HCT116 (cell line): ENCODE results near the gene RAB25. TPM values are rescaled to one million over a fixed set of nuclear protein-coding genes. Genes with fewer than 3 reads are reported as not detected.

ENCODE experiments used
- ATAC-seq: fragments of 200-7000 bp; cut with Tn5 transposase; 2 replicates; pipeline ENCODE4 v1.9.1; 2020; ENCODE audit warnings: mild to moderate bottlenecking, moderate library complexity
- BruUV-seq: library from RNA; stranded (reverse); fragments of 400-500 nt; replicated peaks from 2 replicates; lab custom pipeline; 2021; lab: Mats Ljungman, UMichigan
- CTCF ChIA-PET: fragments of 300-600 bp; sonication (Branson Sonifier 250); formaldehyde crosslinking; loops from one replicate; lab custom pipeline; 2021; ENCODE audit warnings: antibody characterized with exemption; lab: Charles Lee
- POLR2A ChIA-PET: fragments of 300-600, 350-600 bp; sonication (Branson Sonifier 250); formaldehyde crosslinking; loops from one replicate; lab custom pipeline; 2021; ENCODE audit warnings: antibody characterized with exemption; lab: Charles Lee
- RAD21 ChIA-PET, 2 experiments: fragments of 300-600 bp; sonication (Branson Sonifier 250); formaldehyde crosslinking; loops; one replicate each; lab custom pipeline; 2023; ENCODE audit warnings: low total read pairs in 2 of 2; ENCODE audit not compliant: uncharacterized antibody in 2 of 2, unreplicated experiment in 2 of 2, low non-redundant PET in 1 of 2; lab: Charles Lee
- DNase-seq: peaks from one replicate; pipeline ENCODE4 v3.0.0-alpha.2; 2010; ENCODE audit warnings: low read depth, low spot score
- H2AFZ ChIP-seq: fragments of 200-600 bp; shearing (Covaris generic), sonication (generic); 2 replicates; pipeline ENCODE4 v1.6.1; 2017; ENCODE audit warnings: low read depth, mixed run types, mixed read lengths, antibody characterized with exemption, low read length; ENCODE audit not compliant: poor library complexity, severe bottlenecking
- H3K27ac ChIP-seq: 2 replicates; pipeline ENCODE4 v1.5.1; 2012; ENCODE audit warnings: low read depth, low read length
- H3K27me3 ChIP-seq: fragments of 200-600 bp; sonication (generic); 2 replicates; pipeline ENCODE4 v1.6.1; 2016; ENCODE audit warnings: mixed run types, low read length, mixed read lengths; ENCODE audit not compliant: insufficient read depth
- H3K36me3 ChIP-seq, 2 experiments: fragments of 200-500 bp in 1 of 2; fragments of 200-600 bp in 1 of 2; sonication (Bioruptor generic) in 1 of 2; sonication (generic) in 1 of 2; 2 replicates each; pipeline versions ENCODE4 v1.5.1 to v1.6.1; 2014 to 2016; ENCODE audit warnings: low read length in 2 of 2, inconsistent platforms in 1 of 2, mixed read lengths in 1 of 2, mixed run types in 1 of 2; ENCODE audit not compliant: insufficient read depth in 2 of 2, control insufficient read depth in 1 of 2
- H3K4me1 ChIP-seq, 2 experiments: fragments of 200-600 bp in 1 of 2; sonication (generic) in 1 of 2; 2 replicates each; pipeline versions ENCODE4 v1.5.1 to v1.6.1; 2012 to 2017; ENCODE audit warnings: low read length in 2 of 2, inconsistent platforms in 1 of 2, mild to moderate bottlenecking in 1 of 2, mixed read lengths in 1 of 2, mixed run types in 1 of 2, moderate library complexity in 1 of 2; ENCODE audit not compliant: insufficient read depth in 2 of 2, control insufficient read depth in 1 of 2
- H3K4me2 ChIP-seq: fragments of 200-600 bp; sonication (generic); 2 replicates; pipeline ENCODE4 v1.6.1; 2017; ENCODE audit warnings: mixed run types, low read length, mixed read lengths
- H3K4me3 ChIP-seq, 2 experiments: fragments of 200-600 bp in 1 of 2; sonication (generic) in 1 of 2; replicated peaks in 1 of 2; 2 replicates each; pipeline ENCODE4 v1.5.1; 2011 to 2016; ENCODE audit warnings: low read length in 2 of 2, control low read depth in 1 of 2, low read depth in 1 of 2, mild to moderate bottlenecking in 1 of 2, mixed read lengths in 1 of 2, mixed run types in 1 of 2
- H3K79me2 ChIP-seq: fragments of 200-600 bp; sonication (generic); 2 replicates; pipeline ENCODE4 v1.6.1; 2017; ENCODE audit warnings: mild to moderate bottlenecking, mixed run types, low read length, moderate library complexity, mixed read lengths; ENCODE audit not compliant: insufficient read depth
- H3K9ac ChIP-seq: fragments of 200-600 bp; sonication (generic); 2 replicates; pipeline ENCODE4 v1.6.1; 2016; ENCODE audit warnings: low read length, mixed read lengths
- H3K9me2 ChIP-seq: fragments of 200-600 bp; sonication (generic), shearing (Covaris generic); 2 replicates; pipeline ENCODE4 v1.6.1; 2017; ENCODE audit warnings: mixed run types, mild to moderate bottlenecking, moderate library complexity; ENCODE audit not compliant: insufficient read depth
- H3K9me3 ChIP-seq, 2 experiments: fragments of 200-500 bp in 1 of 2; fragments of 200-600 bp in 1 of 2; sonication (Bioruptor generic) in 1 of 2; sonication (generic) in 1 of 2; 2 replicates each; pipeline ENCODE4 v1.6.1; 2014 to 2017; ENCODE audit warnings: low read length in 2 of 2, mixed read lengths in 2 of 2, inconsistent platforms in 1 of 2, low read depth in 1 of 2, mild to moderate bottlenecking in 1 of 2, mixed run types in 1 of 2, moderate library complexity in 1 of 2; ENCODE audit not compliant: control insufficient read depth in 1 of 2, insufficient read depth in 1 of 2
- H4K20me1 ChIP-seq: fragments of 200-600 bp; sonication (generic), shearing (Covaris generic); 2 replicates; pipeline ENCODE4 v1.6.1; 2017; ENCODE audit warnings: mixed run types, mild to moderate bottlenecking, moderate library complexity; ENCODE audit not compliant: insufficient read depth
- FOSL1 ChIP-seq: IDR thresholded peaks from 2 replicates; pipeline ENCODE4 v1.6.1; 2012; ENCODE audit warnings: low read depth
- JUND ChIP-seq: IDR thresholded peaks from 2 replicates; pipeline ENCODE4 v1.6.1; 2012
- POLR2AphosphoS5 ChIP-seq: IDR thresholded peaks from 2 replicates; pipeline ENCODE4 v1.6.1; 2011; ENCODE audit warnings: mild to moderate bottlenecking, low read depth, low read length, moderate library complexity
- SP1 ChIP-seq: IDR thresholded peaks from 2 replicates; pipeline ENCODE4 v1.6.1; 2012; ENCODE audit warnings: low read depth
- intact Hi-C: fragments of 100-400 bp; cut with micrococcal nuclease; formaldehyde crosslinking; loops from 2 replicates; pipeline ENCODE4 v1.10.0; 2022
- total RNA-seq: library from RNA; stranded (reverse); gene quantifications from one replicate; pipeline ENCODE4 v1.2.1, GENCODE V29; 2021; ENCODE audit not compliant: unreplicated experiment
- TF ChIP-seq, protein P1 (sequence below), 3 experiments: fragments of 200-600 bp in 1 of 3; sonication (generic) in 1 of 3; IDR thresholded peaks in 2 of 3; conservative IDR thresholded peaks in 1 of 3; 2 replicates each; pipeline ENCODE4 v1.5.1; 2012 to 2017; ENCODE audit warnings: low read depth in 2 of 3, low read length in 2 of 3, antibody characterized with exemption in 1 of 3, borderline replicate concordance in 1 of 3, control low read depth in 1 of 3, mild to moderate bottlenecking in 1 of 3, mixed read lengths in 1 of 3, mixed run types in 1 of 3, moderate library complexity in 1 of 3; ENCODE audit not compliant: insufficient read depth in 1 of 3

Gene RAB25
- total RNA-seq, 1 experiment from 2014 or later, result 142 TPM

DNA sequence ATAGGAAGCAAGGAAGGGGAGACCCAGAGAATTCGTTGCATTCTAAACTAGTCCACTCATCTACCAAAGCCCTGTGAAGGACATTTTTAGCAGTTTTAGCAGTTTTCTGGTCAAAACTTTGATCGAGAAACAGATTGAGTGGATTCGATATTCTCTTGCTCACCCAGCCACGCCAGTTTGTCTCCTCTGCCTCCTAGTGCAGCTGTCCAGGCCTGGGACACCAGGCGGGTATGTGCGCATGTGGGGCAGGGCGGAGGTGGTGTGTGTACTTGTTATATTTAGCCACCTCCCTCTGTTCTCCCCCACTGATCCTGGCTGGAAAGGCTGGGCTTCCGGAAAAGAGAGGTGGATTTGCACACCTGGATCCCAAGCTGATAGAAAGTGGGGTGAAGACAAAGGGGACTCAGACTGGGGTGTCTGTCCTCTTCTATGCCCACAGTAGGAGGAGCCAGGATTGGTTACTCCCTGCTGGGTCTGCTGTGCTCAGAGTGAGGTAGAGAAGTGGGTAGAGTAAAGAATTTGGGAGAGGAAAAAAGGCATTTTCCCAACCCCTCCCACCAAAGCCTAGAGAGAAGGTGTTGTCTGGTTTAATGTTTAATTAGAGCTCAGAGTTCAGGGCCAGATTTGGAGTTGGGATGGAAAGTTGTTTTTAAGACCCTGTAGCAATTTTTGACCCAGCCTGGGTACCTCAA, 57.4 kb downstream of the RAB25 start (continued):
- TF ChIP-seq, protein P1, sequence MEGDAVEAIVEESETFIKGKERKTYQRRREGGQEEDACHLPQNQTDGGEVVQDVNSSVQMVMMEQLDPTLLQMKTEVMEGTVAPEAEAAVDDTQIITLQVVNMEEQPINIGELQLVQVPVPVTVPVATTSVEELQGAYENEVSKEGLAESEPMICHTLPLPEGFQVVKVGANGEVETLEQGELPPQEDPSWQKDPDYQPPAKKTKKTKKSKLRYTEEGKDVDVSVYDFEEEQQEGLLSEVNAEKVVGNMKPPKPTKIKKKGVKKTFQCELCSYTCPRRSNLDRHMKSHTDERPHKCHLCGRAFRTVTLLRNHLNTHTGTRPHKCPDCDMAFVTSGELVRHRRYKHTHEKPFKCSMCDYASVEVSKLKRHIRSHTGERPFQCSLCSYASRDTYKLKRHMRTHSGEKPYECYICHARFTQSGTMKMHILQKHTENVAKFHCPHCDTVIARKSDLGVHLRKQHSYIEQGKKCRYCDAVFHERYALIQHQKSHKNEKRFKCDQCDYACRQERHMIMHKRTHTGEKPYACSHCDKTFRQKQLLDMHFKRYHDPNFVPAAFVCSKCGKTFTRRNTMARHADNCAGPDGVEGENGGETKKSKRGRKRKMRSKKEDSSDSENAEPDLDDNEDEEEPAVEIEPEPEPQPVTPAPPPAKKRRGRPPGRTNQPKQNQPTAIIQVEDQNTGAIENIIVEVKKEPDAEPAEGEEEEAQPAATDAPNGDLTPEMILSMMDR (IDR thresholded peaks at IDR 0.05 in 2 of 3, conservative IDR thresholded peaks at IDR 0.05 in 1 of 3; ENCODE audit: borderline replicate concordance in 1 of 3, insufficient read depth in 1 of 3, low read depth in 2 of 3, low read length in 2 of 3), result no peak
- TF ChIP-seq FOSL1, result no peak
- no peak for TF ChIP-seq JUND
- TF ChIP-seq SP1, result no peak

DNA sequence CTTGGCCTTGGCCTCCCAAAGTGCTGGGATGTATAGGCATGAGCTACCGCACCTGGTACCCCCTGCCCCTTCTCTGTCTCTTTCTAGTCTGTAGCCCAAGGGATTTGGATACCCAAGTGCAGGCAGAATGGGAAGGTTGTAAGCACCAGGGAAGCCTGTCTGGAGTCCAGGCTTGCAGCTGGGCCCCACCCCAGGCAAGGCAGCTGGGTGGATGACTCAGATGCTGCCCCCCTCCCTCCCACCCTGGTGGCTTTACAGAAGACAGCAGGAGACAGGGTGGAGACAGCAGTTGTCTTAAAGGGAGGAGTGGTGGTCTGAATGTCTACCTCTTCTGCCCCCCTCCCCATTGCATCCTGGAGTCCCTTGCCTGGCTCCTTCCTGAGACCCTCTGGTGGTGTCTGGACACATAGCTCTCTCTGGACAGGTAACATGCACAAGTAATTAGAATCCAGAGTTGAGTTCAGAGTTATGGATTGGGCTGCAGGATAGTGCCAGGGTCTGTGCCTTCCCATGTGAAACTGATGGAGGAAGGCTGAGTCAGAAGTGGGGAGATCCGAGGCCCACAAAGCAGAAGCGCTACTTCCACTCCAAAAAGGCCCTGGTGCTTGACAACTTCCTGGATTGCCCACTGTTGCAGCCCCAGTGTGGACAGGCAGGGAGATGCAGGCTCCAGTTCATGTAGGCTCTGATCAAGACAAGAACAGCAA, 58.7 kb downstream of the RAB25 start:
- H3K9me2 ChIP-seq, result no peaks in the 10 kb centered on the region
- no peak for DNase-seq
- no TSS peak for BruUV-seq
- no peaks in the 10 kb centered on the region for H3K9me3 ChIP-seq
- ATAC-seq, result 0 out of 2 replicates have a peak, but pooled peaks have one; percentile 7
- intact Hi-C loops, result no loop called here
- ChIA-PET CTCF (interaction anchor here (1.0 to 1.8 kb wide), 6 partner anchors 15 to 105 kb away, joined by 3 to 4 read pairs (median 4); no protein-coding TSS in a partner anchor), POLR2A (interaction anchor here (0.6 to 3.1 kb wide), 5 partner anchors 10 to 93 kb away, joined by 3 to 11 read pairs (median 7); partner anchors contain the start of gene PMF1), RAD21 (interaction anchor here in 1 of 2 experiments (0.7 kb wide), 1 partner anchor 10 kb away, joined by 4 read pairs; no protein-coding TSS in a partner anchor)
- H2AFZ ChIP-seq, result no peak overlapping the region
- TF ChIP-seq POLR2AphosphoS5, result 0 out of 2 replicates have a peak, but pooled peaks have one; percentile 15
- no peak for TF ChIP-seq JUND
- peak overlapping the region; percentile 95 for H3K27ac ChIP-seq
- H3K4me3 ChIP-seq, result peak overlapping the region in 1 of 2 experiments; percentile 12; a peak in 1 of 4 replicates
- H4K20me1 ChIP-seq, result peaks cover 4% of the 10 kb centered on the region; the same call in 1 of the 2 replicates
- peak overlapping the region; percentile 90 for H3K4me2 ChIP-seq
- peaks cover 76 to 88% of the 10 kb centered on the region in 2 experiments for H3K4me1 ChIP-seq
- peaks cover 100% of the 10 kb centered on the region for H3K79me2 ChIP-seq
- peak overlapping the region; percentile 75 for H3K9ac ChIP-seq
- peaks cover 0 to 11% of the 10 kb centered on the region in 2 experiments; a peak in 1 of 4 replicates for H3K36me3 ChIP-seq
- no peaks in the 10 kb centered on the region for H3K27me3 ChIP-seq

Other genes starting within 250 kb of the RAB25 start
- gene GON4L, start 203.9 kb upstream of the RAB25 start, total RNA-seq, result 40.8 TPM
- 0.17 TPM for gene SYT11, start 201.6 kb upstream of the RAB25 start, total RNA-seq
- 10.2 TPM for gene RIT1, start 149.8 kb upstream of the RAB25 start, total RNA-seq
- 60.7 TPM for gene KHDC4, start 126.7 kb upstream of the RAB25 start, total RNA-seq
- gene RXFP4, start 119.5 kb upstream of the RAB25 start, total RNA-seq, result 0.20 TPM
- gene ARHGEF2, start 82.6 kb upstream of the RAB25 start, total RNA-seq, result 90.1 TPM
- 153 TPM for gene SSR2, start 40.2 kb upstream of the RAB25 start, total RNA-seq
- 68.4 TPM for gene UBQLN4, start 7.4 kb upstream of the RAB25 start, total RNA-seq
- gene LAMTOR2, start 6.4 kb upstream of the RAB25 start, total RNA-seq, result 60.2 TPM
- gene MEX3A, start 21.3 kb downstream of the RAB25 start, total RNA-seq, result 6.1 TPM
- 528 TPM for gene LMNA, start 53.6 kb downstream of the RAB25 start, total RNA-seq
- 0.39 TPM for gene SEMA4A, start 92.4 kb downstream of the RAB25 start, total RNA-seq
- gene SLC25A44, start 132.9 kb downstream of the RAB25 start, total RNA-seq, result 17.5 TPM
- 52.6 TPM for gene PMF1, start 151.8 kb downstream of the RAB25 start, total RNA-seq
- gene BGLAP, start 181.0 kb downstream of the RAB25 start, total RNA-seq, result 1.4 TPM
- gene PAQR6, start 186.9 kb downstream of the RAB25 start, total RNA-seq, result 10.9 TPM
- 75.2 TPM for gene SMG5, start 221.7 kb downstream of the RAB25 start, total RNA-seq
- 6.3 TPM for gene TMEM79, start 223.2 kb downstream of the RAB25 start, total RNA-seq
- gene GLMP, start 234.5 kb downstream of the RAB25 start, total RNA-seq, result 27.8 TPM
- not detected for gene VHLL, start 238.1 kb downstream of the RAB25 start, total RNA-seq